Activated naive CD4-positive, alpha-beta T cell (primary cell): ENCODE measurements around the gene C1QL1.
A peak's percentile ranks its signal among the peaks of the same experiment; 100 is the strongest.

Experiments
- DNase-seq, 4 experiments: peaks; one replicate each; lab custom pipeline; 2025; lab: John Stamatoyannopoulos, UW

Gene C1QL1

DNA sequence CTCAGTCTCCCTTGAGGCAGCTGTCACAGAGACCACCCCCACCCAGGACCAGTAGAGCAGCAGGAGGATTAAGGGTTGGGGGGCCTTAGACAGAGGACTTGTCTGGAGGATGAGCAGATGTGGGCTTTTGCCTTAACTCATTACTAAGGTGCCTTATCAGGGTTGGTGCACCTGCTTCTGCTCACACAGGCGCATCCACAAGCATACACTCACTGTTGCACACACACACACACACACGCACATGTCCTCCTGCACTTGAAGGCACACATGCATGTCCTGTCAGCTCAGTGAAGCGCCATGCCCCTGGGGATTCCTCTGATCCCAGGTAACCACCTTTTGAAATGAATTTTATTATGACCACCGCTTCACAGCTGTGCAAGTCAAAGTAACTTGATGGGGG is 54.0 kb downstream of the C1QL1 start:
- DNase-seq: no peak

DNA sequence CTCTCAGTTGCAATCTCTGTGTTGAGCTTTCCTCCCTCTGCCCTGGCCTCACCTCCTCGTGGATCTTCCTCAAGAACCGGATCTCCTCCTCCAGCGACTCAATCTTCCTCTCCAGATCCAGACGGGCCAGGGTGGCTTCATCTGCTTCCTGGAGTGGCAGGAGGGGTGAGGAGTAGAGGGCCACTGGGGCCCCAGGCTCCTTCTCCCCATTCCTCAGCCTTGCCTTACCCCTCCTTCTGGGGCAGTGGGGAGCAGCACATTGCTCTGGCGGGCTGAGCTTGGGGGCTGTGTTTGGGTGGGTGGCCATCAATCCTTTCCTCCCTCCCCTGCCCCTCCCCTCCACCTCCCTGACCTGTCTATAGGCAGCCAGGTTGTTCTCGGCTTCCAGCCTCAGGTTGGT is 54.4 kb downstream of the C1QL1 start:
- no peak for DNase-seq

DNA sequence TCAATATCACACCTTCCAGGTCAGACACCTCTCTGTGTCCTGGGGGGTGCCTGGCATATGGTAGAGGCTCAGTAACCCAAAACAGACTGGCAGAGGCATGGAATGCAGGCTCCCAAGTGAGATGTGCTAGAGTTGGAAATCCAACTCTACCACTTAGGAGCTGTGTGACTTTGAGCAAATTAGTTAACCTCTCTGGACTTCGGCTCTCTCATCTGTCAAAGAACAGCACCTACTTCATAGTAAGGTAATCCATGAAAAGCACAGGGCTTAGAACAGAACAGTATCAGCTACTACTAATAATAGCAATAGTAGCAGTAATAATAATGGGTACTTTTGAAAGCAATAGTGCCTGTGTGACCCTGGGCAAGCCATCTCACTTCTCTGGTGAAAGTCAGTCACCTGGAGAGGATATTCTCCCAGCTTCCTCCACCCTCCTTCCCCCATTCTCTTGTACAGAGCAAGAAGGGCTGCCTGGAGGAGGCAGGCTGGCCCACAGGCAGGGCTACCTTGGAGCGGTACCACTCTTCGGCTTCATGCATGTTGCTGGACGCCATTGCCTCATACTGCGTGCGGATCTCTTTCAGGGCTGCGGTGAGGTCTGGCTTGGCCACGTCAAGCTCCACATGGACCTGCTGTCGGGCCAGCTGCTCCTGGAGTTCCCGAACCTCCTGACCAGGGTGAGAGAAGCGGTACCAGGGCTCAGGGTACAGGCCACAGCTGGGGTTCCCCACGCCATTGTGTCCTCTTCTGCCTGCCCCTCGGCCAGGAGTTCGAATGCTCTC is 55.1 kb downstream of the C1QL1 start:
- no peak for DNase-seq

DNA sequence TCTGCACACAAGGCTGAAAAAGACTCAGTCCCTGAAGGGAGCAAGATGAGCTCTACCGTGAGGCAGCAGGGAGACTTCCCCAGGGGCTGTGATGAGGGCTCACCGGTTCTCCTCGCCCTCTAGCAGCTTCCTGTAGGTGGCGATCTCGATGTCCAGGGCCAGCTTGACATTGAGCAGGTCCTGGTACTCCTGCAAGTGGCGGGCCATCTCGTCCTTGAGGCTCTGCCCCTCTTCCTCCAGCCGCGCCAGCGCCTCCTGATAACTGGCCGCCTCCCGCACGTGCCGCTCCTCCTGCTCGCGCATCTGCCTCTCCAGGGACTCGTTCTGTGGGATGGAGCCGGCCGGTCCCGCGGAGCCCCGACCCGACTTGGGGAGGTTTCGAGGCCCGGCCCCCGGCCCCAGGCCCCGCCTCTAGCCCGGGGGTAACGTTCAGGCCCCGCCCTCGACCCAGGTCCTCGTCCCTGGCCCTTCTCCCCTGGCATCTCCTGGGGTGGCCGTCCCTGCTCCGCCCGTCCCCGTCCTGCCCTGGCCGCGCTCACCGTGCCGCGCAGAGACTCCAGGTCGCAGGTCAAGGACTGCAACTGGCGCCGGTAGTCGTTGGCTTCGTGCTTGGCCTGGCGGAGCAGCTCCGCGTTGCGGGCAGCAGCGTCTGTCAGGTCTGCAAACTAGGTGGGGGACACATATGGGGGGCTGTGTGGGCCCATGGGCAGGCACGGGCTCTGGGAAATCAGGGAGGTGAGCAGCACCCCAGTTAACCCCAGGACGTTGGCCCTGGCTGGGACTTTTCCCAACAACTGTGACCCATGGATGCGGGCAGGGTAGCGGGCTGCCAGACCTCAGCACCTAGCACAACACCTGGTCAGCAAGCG is 56.7 kb downstream of the C1QL1 start:
- peak in 2 of 4 experiments; percentile 9 to 17 for DNase-seq

DNA sequence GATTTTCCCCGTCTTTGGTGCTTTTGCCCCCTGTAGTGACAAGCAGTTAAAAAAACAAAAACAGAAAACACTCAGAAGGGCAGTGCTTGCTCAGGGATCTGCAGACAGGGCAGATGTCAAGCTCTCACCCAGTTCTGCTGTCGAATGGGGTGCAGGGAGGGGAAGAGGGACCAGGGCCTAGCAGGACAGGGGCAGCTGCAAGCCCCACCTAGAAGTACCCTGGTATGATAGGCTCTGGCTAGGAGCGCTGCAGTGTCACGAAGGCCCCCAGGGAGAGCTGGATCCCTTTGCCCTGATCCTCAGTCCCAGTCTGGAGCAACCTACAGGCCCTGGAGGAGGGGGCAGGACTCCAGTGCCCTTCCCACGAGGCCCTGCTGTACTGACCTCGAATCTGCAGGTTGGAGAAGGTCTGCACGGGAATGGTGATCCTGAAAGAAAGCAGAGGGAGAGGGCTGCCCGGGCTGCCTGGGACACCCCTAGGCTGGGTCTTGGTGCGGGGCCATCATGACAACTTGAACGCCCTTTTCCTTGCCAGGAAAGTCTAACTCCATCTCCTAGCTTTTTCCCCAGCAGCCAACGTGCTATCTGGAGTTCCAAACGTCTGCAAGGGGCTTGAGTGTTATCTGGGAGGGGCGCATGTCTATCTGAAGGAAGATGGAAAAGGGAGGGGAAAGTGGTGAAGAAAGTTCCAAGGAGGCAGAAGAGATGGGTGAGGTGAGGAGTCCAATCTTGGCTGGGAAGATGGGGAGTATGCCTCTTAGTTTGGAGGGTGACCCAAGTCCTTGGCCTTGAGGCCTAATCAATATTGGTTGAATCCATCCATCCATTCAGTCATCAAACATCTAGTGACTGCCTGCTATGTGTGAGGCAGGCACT is 57.6 kb downstream of the C1QL1 start:
- no peak for DNase-seq
